Measurements from ENCODE around the gene URI1. TPM values are rescaled to one million over a fixed set of nuclear protein-coding genes. Genes with fewer than 3 reads are reported as not detected.

Gene URI1
- total RNA-seq, 4 donors from 2014 or later: 28.1 to 146 (median 48.0) TPM

- no peaks in the 10 kb centered on the region for H3K27me3 ChIP-seq
- no peak overlapping the region for H3K27ac ChIP-seq
- H3K9me3 ChIP-seq: no peaks in the 10 kb centered on the region
- H3K36me3 ChIP-seq: no peaks in the 10 kb centered on the region
- H3K4me3 ChIP-seq: no peak overlapping the region
- WGBS, 2 donors (ENCODE audit: low coverage in 1 of 2): 74 to 76% methylated on average over 3 of the region's 3 CpGs
- in situ Hi-C loops (cut with MboI; ENCODE audit: low pct_ligation_motif_present in 1 of 4, low pct_unique_long_range_greater_than_20kb in 1 of 4, low sequenced_read_pairs in 3 of 4) (no loop called here), intact Hi-C loops (cut with DNase I; ENCODE audit: low total_unique reads) (loop anchor here (5.0 kb wide), 1 partner anchor 1811 kb away; no protein-coding TSS in a partner anchor)
- no peak for DNase-seq
- no peak for TF ChIP-seq POLR2A (IDR thresholded peaks at IDR 0.05)
- no peak for TF ChIP-seq POLR2AphosphoS5 (IDR thresholded peaks at IDR 0.05)
- TF ChIP-seq EP300 (IDR thresholded peaks at IDR 0.05; ENCODE audit: low read depth): no peak
- TF ChIP-seq, protein P1, sequence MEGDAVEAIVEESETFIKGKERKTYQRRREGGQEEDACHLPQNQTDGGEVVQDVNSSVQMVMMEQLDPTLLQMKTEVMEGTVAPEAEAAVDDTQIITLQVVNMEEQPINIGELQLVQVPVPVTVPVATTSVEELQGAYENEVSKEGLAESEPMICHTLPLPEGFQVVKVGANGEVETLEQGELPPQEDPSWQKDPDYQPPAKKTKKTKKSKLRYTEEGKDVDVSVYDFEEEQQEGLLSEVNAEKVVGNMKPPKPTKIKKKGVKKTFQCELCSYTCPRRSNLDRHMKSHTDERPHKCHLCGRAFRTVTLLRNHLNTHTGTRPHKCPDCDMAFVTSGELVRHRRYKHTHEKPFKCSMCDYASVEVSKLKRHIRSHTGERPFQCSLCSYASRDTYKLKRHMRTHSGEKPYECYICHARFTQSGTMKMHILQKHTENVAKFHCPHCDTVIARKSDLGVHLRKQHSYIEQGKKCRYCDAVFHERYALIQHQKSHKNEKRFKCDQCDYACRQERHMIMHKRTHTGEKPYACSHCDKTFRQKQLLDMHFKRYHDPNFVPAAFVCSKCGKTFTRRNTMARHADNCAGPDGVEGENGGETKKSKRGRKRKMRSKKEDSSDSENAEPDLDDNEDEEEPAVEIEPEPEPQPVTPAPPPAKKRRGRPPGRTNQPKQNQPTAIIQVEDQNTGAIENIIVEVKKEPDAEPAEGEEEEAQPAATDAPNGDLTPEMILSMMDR (IDR thresholded peaks at IDR 0.05): no peak
- H3K4me1 ChIP-seq: peaks cover 0 to 47% (median 14%) of the 10 kb centered on the region in 4 donors
Observed at GRCh38 chr19:29961311-29961710, 19.3 kb downstream of the URI1 start.

GRCh38 chr19:29962793-29963192, 20.8 kb downstream of the URI1 start:
- 91 to 95% methylated on average over 2 of the region's 2 CpGs for WGBS, 2 donors (ENCODE audit: low coverage in 1 of 2)
- in situ Hi-C loops (cut with MboI; ENCODE audit: low pct_ligation_motif_present in 1 of 4, low pct_unique_long_range_greater_than_20kb in 1 of 4, low sequenced_read_pairs in 3 of 4): no loop called here
- H3K27ac ChIP-seq: no peak overlapping the region
- no peaks in the 10 kb centered on the region for H3K27me3 ChIP-seq
- no peaks in the 10 kb centered on the region for H3K36me3 ChIP-seq
- no peak for DNase-seq
- H3K4me3 ChIP-seq: no peak overlapping the region
- intact Hi-C loops (cut with DNase I; ENCODE audit: low total_unique reads): loop anchor here (5.0 kb wide), 1 partner anchor 1810 kb away; no protein-coding TSS in a partner anchor
- TF ChIP-seq, protein P1 (IDR thresholded peaks at IDR 0.05): no peak
- TF ChIP-seq POLR2AphosphoS5 (IDR thresholded peaks at IDR 0.05): no peak
- H3K9me3 ChIP-seq: no peaks in the 10 kb centered on the region
- peaks cover 0 to 62% (median 18%) of the 10 kb centered on the region in 4 donors for H3K4me1 ChIP-seq

DNA sequence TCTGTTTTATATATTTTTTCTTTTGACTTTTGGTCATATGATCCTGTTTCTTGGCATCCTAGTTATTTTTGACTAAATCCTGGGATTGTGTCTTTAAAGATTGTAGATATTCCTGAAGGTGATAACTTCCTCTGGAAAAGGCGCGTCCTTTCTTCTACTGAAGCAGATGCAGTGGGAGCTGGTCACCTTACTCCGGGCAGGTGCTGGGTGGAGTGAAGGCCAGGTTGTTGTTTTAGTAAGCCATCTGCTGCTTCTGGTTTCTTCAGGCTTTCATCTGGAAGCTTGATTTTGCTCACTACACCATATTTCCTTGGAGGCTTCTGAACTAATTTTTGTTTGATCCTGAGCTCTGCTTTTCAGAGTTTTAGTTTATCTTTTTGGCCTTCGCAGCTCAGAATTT, 21.5 kb downstream of the URI1 start:
- H3K4me1 ChIP-seq: peaks cover 0 to 66% (median 18%) of the 10 kb centered on the region in 4 donors

GRCh38 chr19:29964171-29964570, 22.1 kb downstream of the URI1 start:
- no peak overlapping the region for H3K4me3 ChIP-seq
- 96 to 100% methylated on average over 1 to 5 of the region's 5 CpGs for WGBS, 2 donors (ENCODE audit: low coverage in 1 of 2)
- no peak for TF ChIP-seq POLR2A (IDR thresholded peaks at IDR 0.05)
- no peak for TF ChIP-seq POLR2AphosphoS5 (IDR thresholded peaks at IDR 0.05)
- no peak for TF ChIP-seq EP300 (IDR thresholded peaks at IDR 0.05; ENCODE audit: low read depth)
- TF ChIP-seq, protein P1 (IDR thresholded peaks at IDR 0.05): no peak
- no peak overlapping the region for H3K27ac ChIP-seq
- intact Hi-C loops (cut with DNase I; ENCODE audit: low total_unique reads) (loop anchor here (5.0 kb wide), 1 partner anchor 1808 kb away; no protein-coding TSS in a partner anchor), in situ Hi-C loops (cut with MboI; ENCODE audit: low pct_ligation_motif_present in 1 of 4, low pct_unique_long_range_greater_than_20kb in 1 of 4, low sequenced_read_pairs in 3 of 4) (no loop called here)
- peaks cover 0 to 66% (median 18%) of the 10 kb centered on the region in 4 donors for H3K4me1 ChIP-seq
- DNase-seq: no peak
- no peaks in the 10 kb centered on the region for H3K36me3 ChIP-seq
- H3K9me3 ChIP-seq: no peaks in the 10 kb centered on the region
- no peaks in the 10 kb centered on the region for H3K27me3 ChIP-seq

More for the DNA sequence above, 21.5 kb downstream of the URI1 start:
- DNase-seq: no peak
- Histone ChIP-seq H3K4me3 (no peak overlapping the region), H3K27me3 (no peaks in the 10 kb centered on the region), H3K9me3 (no peaks in the 10 kb centered on the region), H3K27ac (no peak overlapping the region), H3K36me3 (no peaks in the 10 kb centered on the region)
- intact Hi-C loops (cut with DNase I; ENCODE audit: low total_unique reads) (loop anchor here (5.0 kb wide), 1 partner anchor 1809 kb away; no protein-coding TSS in a partner anchor), in situ Hi-C loops (cut with MboI; ENCODE audit: low pct_ligation_motif_present in 1 of 4, low pct_unique_long_range_greater_than_20kb in 1 of 4, low sequenced_read_pairs in 3 of 4) (no loop called here)
- WGBS, 2 donors (ENCODE audit: low coverage in 1 of 2): 76% methylated on average over 4 of the region's 4 CpGs; no CpG with 5 or more reads in 1 of the 2 donors
- no peak for TF ChIP-seq POLR2AphosphoS5 (IDR thresholded peaks at IDR 0.05)
- TF ChIP-seq, protein P1 (IDR thresholded peaks at IDR 0.05): no peak
- no peak for TF ChIP-seq EP300 (IDR thresholded peaks at IDR 0.05; ENCODE audit: low read depth)
- no peak for TF ChIP-seq POLR2A (IDR thresholded peaks at IDR 0.05)
